ENCODE results near the gene ARHGEF39. TPM values are rescaled to one million over a fixed set of nuclear protein-coding genes. Genes with fewer than 3 reads are reported as not detected.

Gene ARHGEF39
- total and polyA plus RNA-seq, 10 of the 15 experiments (the other 5 are each of a cell fraction or from before 2014, with no cell fraction given), result 2.0 to 28.9 (median 13.2) TPM

DNA sequence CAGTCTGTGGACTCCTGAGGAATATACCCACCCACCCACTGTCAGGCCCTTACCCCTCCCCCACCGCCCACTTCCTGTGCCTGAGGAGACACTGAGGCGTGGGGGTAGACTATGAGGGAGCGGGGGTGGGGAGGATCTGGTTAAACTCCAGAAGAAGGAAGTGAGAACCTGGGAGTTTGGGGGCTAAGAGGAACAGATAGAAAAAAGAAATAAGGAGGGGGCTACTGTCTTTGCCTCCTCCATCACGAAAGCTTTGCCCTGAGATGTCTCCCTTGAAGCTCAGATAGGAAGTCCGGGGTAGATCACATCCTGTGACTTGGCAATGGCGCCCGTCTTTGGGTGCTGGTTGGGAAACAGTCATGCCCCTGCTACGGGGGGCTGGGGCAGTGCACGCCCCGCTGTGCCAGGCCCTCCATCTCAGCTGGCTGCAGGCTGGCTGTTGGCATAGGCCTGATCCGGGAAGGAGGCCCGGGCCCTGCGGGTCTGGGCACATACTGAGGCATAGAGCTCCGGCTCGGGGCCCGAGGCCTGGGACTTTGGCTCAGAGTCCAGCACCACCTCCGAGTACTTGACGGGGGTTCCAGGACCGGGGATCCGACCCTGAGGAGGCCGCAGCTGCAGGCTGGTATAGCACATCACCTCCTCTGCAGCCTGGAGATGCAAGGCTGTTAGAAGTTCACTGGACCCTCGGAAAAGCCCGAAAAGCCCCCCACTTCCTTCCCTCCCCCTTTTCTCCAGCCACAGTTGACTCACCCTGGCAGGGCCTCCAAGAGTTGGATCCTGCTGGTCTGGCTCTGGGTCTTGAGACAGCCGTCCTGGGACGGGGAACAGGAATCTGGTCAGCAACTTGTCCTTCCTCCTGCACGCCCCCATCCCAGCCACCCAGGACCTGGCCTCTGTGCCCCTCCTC, 15.3 kb downstream of the ARHGEF39 start (continued):
- peak in 1 of 2 experiments; percentile 9; a peak in 1 of 4 replicates for TF ChIP-seq BHLHE40 (IDR thresholded peaks at IDR 0.05; ENCODE audit: borderline replicate concordance in 1 of 2, low read depth in 2 of 2, low read length in 1 of 2)
- TF ChIP-seq BRCA1 (IDR thresholded peaks at IDR 0.05; ENCODE audit: low read depth, low read length), result no peak
- TF ChIP-seq, protein P1, sequence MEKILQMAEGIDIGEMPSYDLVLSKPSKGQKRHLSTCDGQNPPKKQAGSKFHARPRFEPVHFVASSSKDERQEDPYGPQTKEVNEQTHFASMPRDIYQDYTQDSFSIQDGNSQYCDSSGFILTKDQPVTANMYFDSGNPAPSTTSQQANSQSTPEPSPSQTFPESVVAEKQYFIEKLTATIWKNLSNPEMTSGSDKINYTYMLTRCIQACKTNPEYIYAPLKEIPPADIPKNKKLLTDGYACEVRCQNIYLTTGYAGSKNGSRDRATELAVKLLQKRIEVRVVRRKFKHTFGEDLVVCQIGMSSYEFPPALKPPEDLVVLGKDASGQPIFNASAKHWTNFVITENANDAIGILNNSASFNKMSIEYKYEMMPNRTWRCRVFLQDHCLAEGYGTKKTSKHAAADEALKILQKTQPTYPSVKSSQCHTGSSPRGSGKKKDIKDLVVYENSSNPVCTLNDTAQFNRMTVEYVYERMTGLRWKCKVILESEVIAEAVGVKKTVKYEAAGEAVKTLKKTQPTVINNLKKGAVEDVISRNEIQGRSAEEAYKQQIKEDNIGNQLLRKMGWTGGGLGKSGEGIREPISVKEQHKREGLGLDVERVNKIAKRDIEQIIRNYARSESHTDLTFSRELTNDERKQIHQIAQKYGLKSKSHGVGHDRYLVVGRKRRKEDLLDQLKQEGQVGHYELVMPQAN (conservative IDR thresholded peaks at IDR 0.05), result no peak
- TF ChIP-seq PML (IDR thresholded peaks at IDR 0.05; ENCODE audit: low read length), result no peak
- TF ChIP-seq, protein P2, sequence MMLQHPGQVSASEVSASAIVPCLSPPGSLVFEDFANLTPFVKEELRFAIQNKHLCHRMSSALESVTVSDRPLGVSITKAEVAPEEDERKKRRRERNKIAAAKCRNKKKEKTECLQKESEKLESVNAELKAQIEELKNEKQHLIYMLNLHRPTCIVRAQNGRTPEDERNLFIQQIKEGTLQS (IDR thresholded peaks at IDR 0.05; ENCODE audit: borderline replicate concordance, extremely low read depth, low read depth, low read length), result no peak
- TF ChIP-seq, protein P3, sequence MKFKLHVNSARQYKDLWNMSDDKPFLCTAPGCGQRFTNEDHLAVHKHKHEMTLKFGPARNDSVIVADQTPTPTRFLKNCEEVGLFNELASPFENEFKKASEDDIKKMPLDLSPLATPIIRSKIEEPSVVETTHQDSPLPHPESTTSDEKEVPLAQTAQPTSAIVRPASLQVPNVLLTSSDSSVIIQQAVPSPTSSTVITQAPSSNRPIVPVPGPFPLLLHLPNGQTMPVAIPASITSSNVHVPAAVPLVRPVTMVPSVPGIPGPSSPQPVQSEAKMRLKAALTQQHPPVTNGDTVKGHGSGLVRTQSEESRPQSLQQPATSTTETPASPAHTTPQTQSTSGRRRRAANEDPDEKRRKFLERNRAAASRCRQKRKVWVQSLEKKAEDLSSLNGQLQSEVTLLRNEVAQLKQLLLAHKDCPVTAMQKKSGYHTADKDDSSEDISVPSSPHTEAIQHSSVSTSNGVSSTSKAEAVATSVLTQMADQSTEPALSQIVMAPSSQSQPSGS (IDR thresholded peaks at IDR 0.05; ENCODE audit: low read length), result no peak
- TF ChIP-seq, protein P4, sequence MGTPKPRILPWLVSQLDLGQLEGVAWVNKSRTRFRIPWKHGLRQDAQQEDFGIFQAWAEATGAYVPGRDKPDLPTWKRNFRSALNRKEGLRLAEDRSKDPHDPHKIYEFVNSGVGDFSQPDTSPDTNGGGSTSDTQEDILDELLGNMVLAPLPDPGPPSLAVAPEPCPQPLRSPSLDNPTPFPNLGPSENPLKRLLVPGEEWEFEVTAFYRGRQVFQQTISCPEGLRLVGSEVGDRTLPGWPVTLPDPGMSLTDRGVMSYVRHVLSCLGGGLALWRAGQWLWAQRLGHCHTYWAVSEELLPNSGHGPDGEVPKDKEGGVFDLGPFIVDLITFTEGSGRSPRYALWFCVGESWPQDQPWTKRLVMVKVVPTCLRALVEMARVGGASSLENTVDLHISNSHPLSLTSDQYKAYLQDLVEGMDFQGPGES (IDR thresholded peaks at IDR 0.05), result no peak
- TF ChIP-seq, protein P5, sequence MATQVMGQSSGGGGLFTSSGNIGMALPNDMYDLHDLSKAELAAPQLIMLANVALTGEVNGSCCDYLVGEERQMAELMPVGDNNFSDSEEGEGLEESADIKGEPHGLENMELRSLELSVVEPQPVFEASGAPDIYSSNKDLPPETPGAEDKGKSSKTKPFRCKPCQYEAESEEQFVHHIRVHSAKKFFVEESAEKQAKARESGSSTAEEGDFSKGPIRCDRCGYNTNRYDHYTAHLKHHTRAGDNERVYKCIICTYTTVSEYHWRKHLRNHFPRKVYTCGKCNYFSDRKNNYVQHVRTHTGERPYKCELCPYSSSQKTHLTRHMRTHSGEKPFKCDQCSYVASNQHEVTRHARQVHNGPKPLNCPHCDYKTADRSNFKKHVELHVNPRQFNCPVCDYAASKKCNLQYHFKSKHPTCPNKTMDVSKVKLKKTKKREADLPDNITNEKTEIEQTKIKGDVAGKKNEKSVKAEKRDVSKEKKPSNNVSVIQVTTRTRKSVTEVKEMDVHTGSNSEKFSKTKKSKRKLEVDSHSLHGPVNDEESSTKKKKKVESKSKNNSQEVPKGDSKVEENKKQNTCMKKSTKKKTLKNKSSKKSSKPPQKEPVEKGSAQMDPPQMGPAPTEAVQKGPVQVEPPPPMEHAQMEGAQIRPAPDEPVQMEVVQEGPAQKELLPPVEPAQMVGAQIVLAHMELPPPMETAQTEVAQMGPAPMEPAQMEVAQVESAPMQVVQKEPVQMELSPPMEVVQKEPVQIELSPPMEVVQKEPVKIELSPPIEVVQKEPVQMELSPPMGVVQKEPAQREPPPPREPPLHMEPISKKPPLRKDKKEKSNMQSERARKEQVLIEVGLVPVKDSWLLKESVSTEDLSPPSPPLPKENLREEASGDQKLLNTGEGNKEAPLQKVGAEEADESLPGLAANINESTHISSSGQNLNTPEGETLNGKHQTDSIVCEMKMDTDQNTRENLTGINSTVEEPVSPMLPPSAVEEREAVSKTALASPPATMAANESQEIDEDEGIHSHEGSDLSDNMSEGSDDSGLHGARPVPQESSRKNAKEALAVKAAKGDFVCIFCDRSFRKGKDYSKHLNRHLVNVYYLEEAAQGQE (IDR thresholded peaks at IDR 0.05; ENCODE audit: low read depth, low read length), result no peak
- 0 out of 2 replicates have a peak, but pooled peaks have one; percentile 11 for TF ChIP-seq RFX5 (IDR thresholded peaks at IDR 0.05; ENCODE audit: low read depth, low read length)
- TF ChIP-seq, protein P6, sequence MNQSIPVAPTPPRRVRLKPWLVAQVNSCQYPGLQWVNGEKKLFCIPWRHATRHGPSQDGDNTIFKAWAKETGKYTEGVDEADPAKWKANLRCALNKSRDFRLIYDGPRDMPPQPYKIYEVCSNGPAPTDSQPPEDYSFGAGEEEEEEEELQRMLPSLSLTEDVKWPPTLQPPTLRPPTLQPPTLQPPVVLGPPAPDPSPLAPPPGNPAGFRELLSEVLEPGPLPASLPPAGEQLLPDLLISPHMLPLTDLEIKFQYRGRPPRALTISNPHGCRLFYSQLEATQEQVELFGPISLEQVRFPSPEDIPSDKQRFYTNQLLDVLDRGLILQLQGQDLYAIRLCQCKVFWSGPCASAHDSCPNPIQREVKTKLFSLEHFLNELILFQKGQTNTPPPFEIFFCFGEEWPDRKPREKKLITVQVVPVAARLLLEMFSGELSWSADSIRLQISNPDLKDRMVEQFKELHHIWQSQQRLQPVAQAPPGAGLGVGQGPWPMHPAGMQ (IDR thresholded peaks at IDR 0.05; ENCODE audit: borderline replicate concordance), result no peak
- no peak for TF ChIP-seq MTA3 (IDR thresholded peaks at IDR 0.05; ENCODE audit: borderline replicate concordance, low read length)
- no peak for TF ChIP-seq KLF5 (IDR thresholded peaks at IDR 0.05; ENCODE audit: partially characterized antibody)
- TF ChIP-seq SIN3A (IDR thresholded peaks at IDR 0.05; ENCODE audit: low read depth, low read length), result no peak
- TF ChIP-seq, protein P7, sequence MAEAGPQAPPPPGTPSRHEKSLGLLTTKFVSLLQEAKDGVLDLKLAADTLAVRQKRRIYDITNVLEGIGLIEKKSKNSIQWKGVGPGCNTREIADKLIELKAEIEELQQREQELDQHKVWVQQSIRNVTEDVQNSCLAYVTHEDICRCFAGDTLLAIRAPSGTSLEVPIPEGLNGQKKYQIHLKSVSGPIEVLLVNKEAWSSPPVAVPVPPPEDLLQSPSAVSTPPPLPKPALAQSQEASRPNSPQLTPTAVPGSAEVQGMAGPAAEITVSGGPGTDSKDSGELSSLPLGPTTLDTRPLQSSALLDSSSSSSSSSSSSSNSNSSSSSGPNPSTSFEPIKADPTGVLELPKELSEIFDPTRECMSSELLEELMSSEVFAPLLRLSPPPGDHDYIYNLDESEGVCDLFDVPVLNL (IDR thresholded peaks at IDR 0.05; ENCODE audit: low read depth, low read length), result no peak
- no peak for TF ChIP-seq SUPT20H (IDR thresholded peaks at IDR 0.05; ENCODE audit: borderline replicate concordance, control insufficient read depth, low read depth, low read length)
- TF ChIP-seq CBX5 (IDR thresholded peaks at IDR 0.05; ENCODE audit: low read depth), result no peak
